Mucosa of gallbladder (tissue), 1 donor: ENCODE results near the gene ERC2. TPM values are rescaled to one million over a fixed set of nuclear protein-coding genes. Genes with fewer than 3 reads are reported as not detected.

Source experiments
- DNase-seq: peaks from one replicate; pipeline ENCODE4 v3.0.0-alpha.2; 2020; ENCODE audit warnings: low spot score
- total RNA-seq: library from RNA; stranded (reverse); gene quantifications from one replicate; pipeline ENCODE4 v1.2.1, GENCODE V29; 2021
- donor health status: DM: no; HTN: no; CAD: no.

Gene ERC2
- total RNA-seq, 1 donor from 2014 or later = 4.2 TPM

DNA sequence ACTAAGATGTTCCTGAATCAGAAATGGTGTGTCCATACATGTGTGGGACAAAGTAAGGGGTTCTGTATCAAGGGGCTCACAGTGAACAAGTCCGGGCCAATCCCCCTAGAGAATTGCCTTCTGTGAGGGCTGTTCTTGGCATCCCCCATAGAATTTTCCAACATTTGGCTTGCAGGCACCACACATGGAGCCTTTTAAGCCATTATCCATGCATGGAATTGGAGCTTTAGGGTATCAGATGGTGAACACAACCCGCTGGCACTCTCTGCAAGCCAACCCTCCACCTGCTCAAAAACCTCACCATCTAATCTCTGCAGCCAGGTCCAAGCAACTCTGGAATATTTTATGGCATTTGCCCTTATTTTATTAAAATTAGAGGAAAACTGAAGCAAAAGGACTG, 278.7 kb downstream of the ERC2 start:
- DNase-seq = no peak

DNA sequence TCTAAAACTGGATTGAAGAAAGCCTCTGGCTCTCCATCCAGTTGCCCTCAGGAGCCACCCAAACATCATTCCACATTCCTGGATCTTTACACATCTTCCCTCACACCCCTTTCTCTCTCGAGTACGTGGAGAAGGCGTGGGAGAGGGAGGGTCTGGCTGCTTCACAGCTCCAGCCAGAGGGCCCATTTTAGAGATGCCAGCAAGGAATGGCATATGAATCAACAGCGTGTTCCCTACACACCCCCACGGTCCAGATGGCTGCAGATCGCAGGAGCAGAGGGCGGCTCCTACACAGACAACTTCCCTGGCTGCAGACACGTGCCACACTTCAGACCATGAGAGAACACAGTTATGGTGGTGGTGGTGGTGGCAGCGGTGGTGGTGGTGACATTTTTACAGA, 280.1 kb downstream of the ERC2 start:
- no peak for DNase-seq

- no peak for DNase-seq
Observed at GRCh38 chr3:56187051-56187450, 281.2 kb downstream of the ERC2 start.

- DNase-seq = no peak
Observed at GRCh38 chr3:56185827-56186226, 282.4 kb downstream of the ERC2 start.

DNA sequence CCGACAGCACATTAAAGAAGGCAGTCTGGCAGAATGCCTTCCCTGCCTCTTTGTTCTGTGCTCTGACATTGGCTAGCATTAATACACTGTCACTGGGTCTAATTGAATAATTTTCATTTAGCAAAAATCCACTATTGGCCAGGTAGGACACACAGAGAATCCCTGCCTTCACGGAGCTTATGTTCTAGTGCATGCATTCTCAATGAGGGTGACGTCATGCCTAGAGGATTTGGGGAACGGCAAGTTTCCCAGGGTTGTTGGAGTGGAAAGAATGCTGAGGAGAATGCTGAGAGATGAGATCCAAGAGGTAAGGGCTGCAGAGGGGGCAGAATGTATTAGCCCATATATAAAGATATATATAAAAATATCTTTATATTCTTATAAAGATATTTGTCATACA, 284.7 kb downstream of the ERC2 start:
- no peak for DNase-seq

- no peak for DNase-seq
Observed at GRCh38 chr3:56180433-56180832, 287.8 kb downstream of the ERC2 start.

DNA sequence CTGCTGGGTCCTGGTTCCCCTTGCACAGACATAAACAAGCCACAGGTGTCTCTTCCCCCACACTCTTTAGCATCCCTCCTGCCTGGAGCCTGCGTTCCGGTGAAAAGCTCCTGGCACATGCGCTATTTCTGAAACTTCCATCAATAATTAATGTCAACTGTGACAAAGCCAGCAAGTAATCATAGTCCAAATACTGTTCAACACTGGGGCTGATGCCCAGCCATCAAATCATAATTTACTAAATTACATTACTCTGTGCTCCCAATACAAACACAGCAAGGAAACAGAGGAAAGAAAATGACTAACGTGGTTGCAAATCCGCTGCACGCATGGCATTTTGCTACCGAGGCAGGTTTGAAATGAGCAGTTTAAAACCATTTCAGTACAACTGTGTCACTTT, 294.7 kb downstream of the ERC2 start:
- DNase-seq = no peak

DNA sequence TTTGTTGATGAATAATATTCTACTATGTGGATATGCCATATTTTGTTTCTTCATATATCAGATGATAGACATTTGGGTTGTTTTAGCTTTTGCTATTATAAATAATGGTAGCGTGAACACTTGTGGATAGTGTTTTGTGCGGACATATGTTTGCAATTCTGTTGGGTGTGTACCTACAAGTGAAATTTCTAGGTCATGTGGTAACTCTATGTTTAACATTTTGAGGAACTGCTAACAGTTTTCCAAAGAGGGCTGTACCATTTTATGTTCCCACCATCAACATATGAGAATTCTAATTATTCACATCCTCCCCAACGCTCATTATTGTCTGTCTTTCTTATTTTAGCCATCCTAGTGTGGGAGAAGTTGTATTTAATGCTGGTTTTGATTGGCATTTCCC, 303.8 kb downstream of the ERC2 start:
- no peak for DNase-seq

DNA sequence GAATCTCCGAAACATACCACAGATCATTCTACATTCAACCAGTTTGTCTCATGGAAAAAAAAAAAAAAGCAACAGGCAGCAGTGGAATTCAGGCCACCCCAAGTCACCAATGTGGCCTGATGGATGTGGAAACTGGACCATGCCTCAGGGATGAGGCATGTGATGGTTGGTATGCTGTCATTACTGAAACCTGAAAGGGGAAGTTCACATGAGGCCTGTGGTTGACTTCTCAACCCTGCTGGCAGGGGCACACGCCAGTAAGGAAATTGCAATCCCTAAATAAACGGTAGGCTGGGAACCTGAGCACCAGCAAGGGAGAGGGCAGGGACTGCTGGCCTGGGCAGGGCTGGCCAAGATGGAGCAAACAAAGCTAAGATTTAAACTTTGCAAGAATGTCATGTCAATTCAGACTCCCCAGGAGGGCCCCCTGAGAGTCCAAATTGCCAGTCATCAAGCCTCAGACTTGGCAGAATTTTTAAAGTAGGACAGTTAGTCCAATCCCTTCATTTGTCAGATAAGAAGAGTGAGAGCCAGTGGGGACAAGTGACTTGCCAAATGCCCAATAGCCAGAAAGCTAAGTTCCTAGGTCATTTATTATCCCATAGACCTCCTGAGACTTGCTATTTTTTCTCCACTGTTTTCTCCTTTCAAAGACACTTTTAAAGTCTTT, 310.4 kb downstream of the ERC2 start:
- no peak for DNase-seq

GRCh38 chr3:56154297-56154696, 314.0 kb downstream of the ERC2 start:
- DNase-seq = no peak

GRCh38 chr3:56147354-56147753, 320.9 kb downstream of the ERC2 start:
- DNase-seq = no peak

- DNase-seq = no peak
Observed at GRCh38 chr3:56145410-56145809, 322.9 kb downstream of the ERC2 start.

DNA sequence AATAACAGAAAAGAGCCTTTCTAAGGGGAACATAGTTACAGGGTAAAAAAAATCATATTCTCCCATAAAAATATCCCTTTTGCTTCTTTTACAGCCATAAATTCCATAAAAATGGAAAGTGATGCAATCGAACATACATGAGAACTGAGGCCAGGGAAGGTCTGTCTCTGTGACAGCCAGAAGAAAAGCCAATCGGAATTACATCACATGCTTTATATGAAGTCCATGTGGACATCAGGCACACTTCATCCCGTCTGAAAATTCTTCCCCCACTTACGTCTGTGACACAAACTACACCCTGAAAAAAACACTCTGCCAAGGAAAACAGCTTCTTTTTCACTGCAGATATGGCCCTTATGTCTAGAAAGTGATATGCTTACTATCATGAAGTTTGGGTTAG, 323.5 kb downstream of the ERC2 start:
- DNase-seq = no peak

DNA sequence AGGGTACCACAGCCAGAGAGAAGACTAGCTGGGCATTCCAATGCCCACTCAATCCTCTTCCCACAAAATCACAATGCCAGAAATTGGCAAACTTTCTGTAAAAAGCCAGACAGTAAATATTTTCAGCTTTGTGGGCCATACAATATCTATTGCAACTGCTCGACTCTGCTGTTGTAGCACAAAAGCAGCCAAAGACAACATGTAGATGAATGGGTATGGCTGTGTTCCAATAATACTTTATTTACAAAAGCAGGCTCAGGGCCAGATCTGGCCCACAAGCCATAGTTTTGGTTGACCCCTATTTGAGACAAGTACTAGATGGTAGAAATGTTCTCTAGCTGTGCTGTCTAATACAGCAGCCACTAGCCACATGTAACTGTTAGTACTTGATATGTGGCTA, 330.9 kb downstream of the ERC2 start:
- no peak for DNase-seq

DNA sequence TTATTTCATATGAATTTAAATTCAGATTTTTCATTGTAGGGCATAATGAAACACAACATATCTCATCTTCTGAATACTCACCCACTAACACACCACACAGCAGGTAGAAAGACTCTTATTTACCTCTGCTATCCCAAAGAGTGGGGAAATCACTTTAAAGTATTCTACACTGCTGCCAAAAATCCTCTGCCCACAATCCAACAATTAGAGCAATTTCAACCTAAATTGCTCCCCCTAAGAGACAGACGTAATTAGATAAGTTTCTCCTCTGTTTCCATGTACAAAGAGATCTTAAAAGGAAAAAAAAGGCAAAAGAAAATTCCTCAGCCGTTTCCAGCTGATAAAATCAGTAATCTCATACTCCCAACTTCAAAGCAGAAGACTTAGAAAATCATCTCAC, 331.8 kb downstream of the ERC2 start:
- no peak for DNase-seq

GRCh38 chr3:56135941-56136340, 332.3 kb downstream of the ERC2 start:
- DNase-seq = no peak

DNA sequence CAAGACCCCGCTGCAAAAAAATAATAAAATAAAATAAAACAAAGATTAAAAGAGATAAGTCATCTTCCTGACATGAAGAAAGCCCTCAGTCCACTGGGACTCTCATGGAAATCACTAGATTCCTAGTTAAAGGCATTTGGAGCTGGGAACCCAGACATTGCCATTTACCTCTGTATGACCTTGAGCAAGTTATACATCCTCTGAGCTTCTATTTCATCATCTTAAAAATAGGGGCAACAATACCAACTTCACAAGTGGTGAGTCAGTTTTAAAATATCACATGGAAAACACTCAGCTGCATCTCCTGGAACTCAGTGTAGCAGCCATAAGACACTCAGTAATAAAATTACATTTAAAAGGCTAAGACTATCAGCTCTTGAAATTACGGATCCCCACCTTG, 334.8 kb downstream of the ERC2 start:
- no peak for DNase-seq

GRCh38 chr3:56132762-56133161, 335.5 kb downstream of the ERC2 start:
- no peak for DNase-seq

GRCh38 chr3:56131974-56132590, 336.2 kb downstream of the ERC2 start:
- peak; percentile 15 for DNase-seq

DNA sequence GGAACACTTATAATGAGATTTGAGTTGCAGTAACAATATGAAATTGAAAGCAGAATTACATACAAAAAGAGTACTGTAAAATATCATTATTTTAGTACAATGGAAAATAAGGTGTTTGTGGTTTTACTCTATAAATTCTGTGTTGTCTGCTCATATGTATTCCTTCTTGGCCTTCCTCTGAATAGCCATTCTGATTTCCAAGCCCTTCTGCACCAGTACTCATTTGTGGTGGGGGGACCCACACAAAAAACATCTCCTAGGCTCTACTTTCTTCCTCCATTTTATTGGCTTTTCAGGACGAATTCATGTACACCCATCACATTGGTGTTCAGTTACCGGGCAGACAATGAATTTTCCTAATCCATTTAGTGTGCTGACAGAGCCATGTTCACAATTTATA, 338.2 kb downstream of the ERC2 start:
- no peak for DNase-seq

GRCh38 chr3:56126632-56127031, 341.6 kb downstream of the ERC2 start:
- no peak for DNase-seq

GRCh38 chr3:56125358-56126005, 342.8 kb downstream of the ERC2 start:
- no peak for DNase-seq

DNA sequence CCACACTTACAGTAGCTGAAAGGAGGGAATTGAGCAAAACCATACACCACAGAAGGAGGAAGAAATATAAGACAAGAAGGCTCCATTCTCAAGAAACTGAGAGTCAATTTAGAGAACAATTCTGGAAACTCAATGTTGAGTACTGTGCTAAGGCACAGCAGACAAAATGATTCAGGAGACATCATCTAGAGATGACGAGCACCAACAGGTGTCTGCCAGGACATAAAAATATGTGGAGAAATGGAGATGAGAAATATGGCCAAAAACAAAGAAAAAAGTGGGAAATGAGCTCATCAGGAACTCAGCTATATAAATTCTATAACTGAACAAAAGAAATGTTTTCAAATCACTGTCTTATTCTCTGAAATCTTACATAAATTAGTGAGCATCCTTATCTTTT, 343.7 kb downstream of the ERC2 start:
- DNase-seq = no peak
